ENCODE results near the gene KLRF2.

The KLRF2 gene

DNA sequence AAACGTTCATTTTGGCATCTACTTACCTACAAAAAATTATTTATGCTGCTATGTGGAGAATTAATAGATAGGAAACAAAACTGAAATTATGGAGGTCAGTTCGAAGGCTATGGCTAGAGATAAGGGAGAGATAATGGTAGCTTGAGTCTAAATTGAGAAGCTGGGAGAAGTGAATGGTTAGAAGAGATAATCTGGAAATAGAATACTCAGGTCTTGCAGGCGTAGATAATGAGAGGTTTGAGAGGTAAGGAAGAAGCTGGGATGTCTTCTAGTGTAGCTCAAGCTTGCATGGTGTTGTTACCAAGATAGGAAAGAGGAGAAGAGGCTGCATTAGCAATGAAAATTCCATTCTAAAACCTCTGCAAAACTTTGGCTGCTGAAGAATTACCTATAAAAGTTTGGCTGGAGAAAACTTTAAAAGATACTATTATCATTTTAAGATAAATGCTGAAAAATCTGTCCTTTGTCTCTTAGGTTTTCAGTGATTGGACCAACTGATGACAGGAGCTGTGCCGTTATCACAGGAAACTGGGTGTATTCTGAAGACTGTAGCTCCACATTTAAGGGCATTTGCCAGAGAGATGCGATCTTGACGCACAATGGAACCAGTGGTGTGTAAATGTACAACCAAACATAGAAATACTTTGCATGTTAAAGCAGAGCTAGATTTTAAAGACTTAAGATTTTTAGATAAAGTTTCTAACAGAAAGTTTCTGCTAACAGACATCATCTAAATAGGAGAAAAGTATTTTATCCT is 14.1 kb downstream of the KLRF2 start:
- DNase-seq = no peak

DNA sequence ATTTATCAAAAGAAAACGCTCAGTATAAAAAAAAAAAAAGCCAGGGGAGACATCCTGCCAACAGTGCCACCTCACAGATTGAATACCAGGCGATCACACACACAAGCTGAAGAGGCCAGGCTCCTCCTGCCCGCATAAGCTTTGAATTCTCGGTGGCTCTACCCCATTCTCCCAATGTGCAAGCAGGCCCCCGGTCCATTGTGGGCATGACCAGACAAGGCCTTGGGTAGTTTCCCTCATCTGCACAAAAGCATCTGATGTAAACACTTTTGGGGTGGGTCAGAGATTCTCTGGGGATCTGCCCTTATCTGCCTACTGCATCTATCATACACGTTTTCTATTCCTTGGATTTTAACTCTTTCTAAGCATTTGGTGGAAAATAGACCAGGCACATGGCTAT is 16.2 kb downstream of the KLRF2 start:
- DNase-seq = no peak

DNA sequence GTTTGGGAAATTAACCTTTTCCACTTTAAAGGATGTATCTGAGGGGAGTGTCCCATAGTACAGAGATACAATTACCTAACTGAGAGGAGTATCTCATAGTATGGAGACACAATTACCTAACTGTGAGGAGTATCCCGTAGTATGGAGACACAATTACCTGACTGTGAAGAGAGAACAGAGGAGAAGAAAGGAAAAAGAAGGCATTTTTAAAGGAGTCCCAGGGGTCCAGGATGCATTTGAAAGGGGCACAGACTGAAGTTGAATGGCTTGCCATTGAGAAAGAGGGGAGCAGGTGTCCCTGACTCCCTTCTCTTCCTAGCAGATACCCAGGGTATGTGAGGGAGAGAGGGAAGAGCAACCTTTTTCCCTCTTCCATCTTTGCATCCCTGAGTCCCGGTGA is 17.9 kb downstream of the KLRF2 start:
- DNase-seq = no peak

GRCh38 chr12:9900930-9901329 is 19.6 kb downstream of the KLRF2 start:
- no peak for DNase-seq

DNA sequence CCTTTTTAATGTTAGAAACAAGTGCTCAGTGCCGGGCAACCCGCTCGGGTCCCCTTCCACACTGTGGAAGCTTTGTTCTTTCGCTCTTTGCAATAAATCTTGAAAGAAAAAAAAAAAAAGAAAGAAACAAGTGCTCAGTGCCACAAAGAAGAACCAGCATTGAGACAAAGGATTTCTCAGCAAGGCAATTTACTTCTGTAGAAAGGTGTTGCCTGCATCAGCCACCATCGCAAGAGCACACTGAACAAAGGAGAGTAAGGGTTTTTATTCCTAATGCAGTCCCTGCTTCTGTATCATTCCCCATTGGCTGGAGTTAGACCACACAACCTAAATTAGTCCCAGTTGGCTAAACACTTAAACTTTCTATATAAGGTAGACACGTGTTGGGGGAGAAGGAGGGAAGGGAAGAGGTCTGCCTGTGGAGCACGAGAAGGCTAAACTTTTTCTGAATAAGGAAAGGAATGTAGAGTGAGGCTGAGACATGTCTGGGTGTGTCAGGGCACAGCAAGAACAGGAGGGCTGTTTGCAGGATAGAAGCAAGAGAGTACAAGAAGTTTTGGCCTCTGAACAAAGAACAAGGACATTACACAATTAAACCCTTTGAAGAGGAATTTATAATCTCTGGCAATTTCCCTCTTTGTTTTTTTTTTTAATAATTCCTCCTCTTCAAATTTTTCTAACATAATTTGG is 21.4 kb downstream of the KLRF2 start:
- no peak for DNase-seq

- DNase-seq = no peak
Measured at GRCh38 chr12:9906873-9907272, 25.6 kb downstream of the KLRF2 start.

GRCh38 chr12:9907769-9908168 is 26.5 kb downstream of the KLRF2 start:
- DNase-seq = no peak

GRCh38 chr12:9908350-9908749 is 27.1 kb downstream of the KLRF2 start:
- DNase-seq = no peak

GRCh38 chr12:9909724-9910123 is 28.4 kb downstream of the KLRF2 start:
- DNase-seq = no peak

- no peak for DNase-seq
Measured at GRCh38 chr12:9910716-9911421, 29.6 kb downstream of the KLRF2 start.

DNA sequence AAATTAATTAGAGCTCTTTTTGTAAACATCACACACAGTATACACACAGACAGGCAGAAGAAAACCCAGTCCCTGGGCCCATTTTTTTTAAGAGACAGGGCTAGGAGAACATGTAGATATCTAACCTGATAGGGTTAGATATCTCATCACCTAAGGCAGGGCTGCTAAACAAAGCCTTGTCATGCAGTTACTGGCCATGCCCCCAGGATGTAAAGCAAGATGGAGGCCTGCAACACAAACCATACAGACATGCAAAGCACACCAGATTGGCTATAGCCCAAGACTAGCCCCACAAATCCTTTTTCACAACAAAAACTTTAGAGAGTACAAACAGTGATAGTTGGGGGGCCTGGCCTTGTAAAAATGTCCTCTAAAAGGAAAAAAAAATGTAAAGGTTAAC is 30.4 kb downstream of the KLRF2 start:
- no peak for DNase-seq

- DNase-seq = no peak
Measured at GRCh38 chr12:9919443-9919842, 38.2 kb downstream of the KLRF2 start.

GRCh38 chr12:9920451-9920850 is 39.2 kb downstream of the KLRF2 start:
- no peak for DNase-seq

GRCh38 chr12:9922429-9922828 is 41.1 kb downstream of the KLRF2 start:
- no peak for DNase-seq

DNA sequence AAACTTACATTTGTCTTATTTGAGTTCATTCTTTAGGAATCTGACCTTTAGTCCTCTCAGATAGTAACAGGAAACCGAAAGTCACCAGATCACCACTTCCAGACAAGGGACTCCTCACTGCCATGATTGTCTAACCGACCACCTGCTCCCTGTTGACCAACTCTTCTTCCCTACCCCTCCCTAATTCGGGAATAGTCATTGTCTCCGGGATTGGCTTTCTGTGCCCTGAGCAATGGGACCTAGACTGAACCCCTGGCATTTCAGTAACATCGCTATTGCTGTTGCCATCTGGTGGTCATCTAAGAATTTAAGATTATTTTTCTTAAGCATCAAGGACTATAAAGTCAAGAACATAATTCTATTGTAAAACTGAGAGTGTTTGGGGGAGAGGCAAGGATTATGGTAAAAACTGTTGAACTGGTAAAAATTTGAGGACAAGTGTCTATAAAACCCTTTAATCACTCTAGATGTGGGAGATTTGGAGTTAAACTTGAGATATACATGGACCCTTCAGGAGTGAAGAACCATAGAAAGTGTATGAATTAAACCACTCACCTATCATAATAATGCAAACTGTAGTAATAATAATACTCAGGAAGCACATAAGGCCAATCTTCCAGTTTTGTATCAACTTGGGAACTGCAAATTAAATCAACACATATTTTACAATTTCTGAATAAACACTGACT is 44.6 kb downstream of the KLRF2 start:
- no peak for DNase-seq

DNA sequence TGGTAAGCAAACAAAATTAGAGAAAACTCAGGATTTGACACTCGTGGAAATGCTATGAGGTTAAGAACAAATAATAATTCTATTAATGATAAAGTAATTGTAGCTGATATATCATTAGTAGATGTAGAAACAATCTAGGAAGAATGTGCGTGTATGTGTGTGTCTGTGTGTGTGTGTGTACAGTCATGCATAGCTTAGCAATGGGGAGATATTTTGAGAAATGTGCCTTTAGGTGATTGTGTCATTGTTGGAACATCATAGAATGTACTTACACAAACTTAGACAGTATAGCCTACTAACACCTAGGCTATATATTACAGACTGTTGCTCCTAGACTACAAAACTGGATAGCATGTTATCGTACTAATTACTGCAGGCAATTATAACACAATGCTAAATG is 45.6 kb downstream of the KLRF2 start:
- DNase-seq = no peak

DNA sequence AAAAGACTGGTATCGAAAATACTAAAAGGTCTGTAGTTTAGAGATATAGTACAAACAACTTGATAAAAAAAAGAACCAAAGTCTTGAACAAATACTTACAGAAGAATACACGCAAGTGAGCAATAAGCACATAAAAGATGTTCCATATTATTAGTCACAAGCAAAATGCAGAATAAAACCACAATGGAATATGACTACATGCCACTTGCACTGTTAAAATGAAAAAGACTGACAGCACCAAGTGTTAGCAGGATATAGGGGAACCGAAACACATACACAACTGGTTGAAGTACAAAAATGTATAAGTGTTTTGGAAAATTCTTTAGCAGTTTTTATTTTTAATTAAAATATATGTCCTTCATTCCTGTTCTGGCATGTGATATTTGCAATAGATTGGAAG is 47.3 kb downstream of the KLRF2 start:
- DNase-seq = no peak

GRCh38 chr12:9931245-9931644 is 50.0 kb downstream of the KLRF2 start:
- no peak for DNase-seq

GRCh38 chr12:9932270-9932669 is 51.0 kb downstream of the KLRF2 start, which contains the start of gene CLEC2A:
Gene CLEC2A (minus strand): TSS chr12:9932370. CDS start chr12:9932329, 41 bp downstream.
- no peak for DNase-seq

GRCh38 chr12:9933958-9934357 is 52.7 kb downstream of the KLRF2 start:
- DNase-seq = no peak

DNA sequence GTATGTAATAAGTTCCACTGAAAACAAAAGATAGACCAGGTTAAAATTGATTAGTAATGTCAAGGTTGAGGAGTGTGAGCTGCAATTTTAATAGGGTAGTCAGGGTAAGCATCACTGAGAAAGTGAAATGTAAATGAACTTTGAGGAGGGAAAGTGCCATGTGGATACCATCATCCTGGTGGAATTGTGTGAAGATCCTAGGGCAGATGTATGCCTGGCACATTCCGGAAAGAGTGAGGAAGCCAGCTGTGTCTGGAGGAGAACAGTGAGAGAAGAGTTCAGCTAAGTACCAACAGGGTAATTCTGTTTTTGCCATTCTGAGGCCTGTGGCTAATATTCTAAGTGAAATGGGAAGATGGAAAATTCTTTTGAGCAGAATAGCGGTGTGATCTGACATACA is 53.7 kb downstream of the KLRF2 start:
- DNase-seq = no peak

GRCh38 chr12:9936591-9936990 is 55.3 kb downstream of the KLRF2 start:
- no peak for DNase-seq

GRCh38 chr12:9940375-9940774 is 59.1 kb downstream of the KLRF2 start:
- DNase-seq = no peak

Data from NCI-H2227 treated with DMSO at 0.1 percent for 48 hours (cell line).